GM19351 (cell line): Measurements from ENCODE around the gene SH3RF3.

ENCODE experiments used
- ATAC-seq: cut with Tn5 transposase; IDR thresholded peaks from one replicate; pipeline ENCODE4 v1.9.1; 2021; ENCODE audit warnings: mild to moderate bottlenecking, moderate library complexity; ENCODE audit not compliant: unreplicated experiment

SH3RF3 gene

DNA sequence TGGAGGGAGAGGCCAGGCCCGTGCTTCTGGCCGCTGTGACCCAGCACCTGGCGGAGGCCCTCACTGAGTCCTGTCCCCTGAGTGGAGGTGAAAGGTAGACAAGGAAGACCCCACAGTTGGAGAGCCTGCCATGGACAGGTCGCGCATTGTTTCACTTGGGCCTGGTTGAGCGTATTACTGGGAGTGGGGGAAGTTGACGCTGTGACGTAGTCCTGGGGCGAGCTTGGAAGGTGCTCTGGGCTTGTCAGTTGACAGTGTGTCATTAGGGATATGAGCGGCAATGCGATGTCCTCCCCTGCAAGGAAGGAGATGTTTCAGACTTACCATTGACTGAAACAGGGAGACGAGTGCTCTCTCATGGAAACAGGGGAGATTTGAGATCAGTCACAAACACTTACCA, 127.1 kb downstream of the SH3RF3 start:
- ATAC-seq = no peak

DNA sequence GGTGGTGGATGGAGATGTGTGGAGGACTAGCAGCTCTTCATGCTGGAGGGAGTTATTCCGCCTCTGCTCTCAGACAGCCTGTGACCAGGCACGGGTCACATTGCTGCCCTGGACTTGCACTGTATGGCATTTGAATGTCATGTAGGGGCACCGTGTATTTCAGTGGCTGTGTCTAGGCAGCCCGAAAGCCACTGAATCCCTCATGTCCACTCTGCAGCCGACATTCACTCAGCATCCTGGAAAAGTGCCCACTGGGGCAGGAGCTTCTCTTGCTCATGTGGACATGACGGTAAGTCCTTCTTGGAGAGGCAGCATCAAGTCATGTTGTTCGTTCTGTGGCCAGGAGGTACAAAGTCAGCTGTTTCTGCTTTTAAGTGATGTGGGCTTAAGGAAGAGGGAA, 127.9 kb downstream of the SH3RF3 start:
- no peak for ATAC-seq

GRCh38 chr2:109257653-109258052, 128.6 kb downstream of the SH3RF3 start:
- no peak for ATAC-seq

- no peak for ATAC-seq
These were observed 129.4 kb downstream of the SH3RF3 start for GRCh38 chr2:109258376-109258775.

DNA sequence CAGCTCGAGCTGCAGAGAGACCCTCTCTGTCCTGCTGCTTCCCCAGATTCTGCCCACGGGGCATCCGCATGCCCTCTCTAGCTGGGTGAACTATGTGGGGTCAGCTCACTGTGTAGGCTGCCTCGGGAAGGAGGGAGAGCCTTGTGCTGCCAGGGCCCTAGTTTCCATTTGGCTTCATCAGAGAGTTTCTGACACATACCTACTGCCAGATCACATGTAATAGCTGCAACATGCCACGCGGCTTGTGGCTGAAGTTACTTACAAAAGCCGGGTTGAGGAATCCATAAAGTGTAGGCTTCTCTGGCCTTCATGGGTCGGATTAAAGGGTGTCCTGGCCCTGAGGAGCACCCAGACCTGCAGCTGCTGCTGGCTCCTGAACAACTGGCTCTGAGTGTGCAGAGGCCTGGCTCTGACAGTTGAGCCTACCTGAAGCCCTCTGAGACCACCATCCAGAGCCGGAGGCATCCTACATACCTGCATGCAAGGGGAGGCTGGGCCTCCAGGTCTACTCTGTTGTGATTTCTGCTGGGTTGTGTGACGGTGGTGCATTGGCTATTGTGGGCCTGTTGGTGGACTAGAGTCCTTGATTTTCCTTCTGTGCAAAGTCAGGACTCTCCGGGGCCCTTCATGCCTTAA, 130.0 kb downstream of the SH3RF3 start:
- no peak for ATAC-seq

- no peak for ATAC-seq
These were observed 130.7 kb downstream of the SH3RF3 start for GRCh38 chr2:109259671-109260070.

DNA sequence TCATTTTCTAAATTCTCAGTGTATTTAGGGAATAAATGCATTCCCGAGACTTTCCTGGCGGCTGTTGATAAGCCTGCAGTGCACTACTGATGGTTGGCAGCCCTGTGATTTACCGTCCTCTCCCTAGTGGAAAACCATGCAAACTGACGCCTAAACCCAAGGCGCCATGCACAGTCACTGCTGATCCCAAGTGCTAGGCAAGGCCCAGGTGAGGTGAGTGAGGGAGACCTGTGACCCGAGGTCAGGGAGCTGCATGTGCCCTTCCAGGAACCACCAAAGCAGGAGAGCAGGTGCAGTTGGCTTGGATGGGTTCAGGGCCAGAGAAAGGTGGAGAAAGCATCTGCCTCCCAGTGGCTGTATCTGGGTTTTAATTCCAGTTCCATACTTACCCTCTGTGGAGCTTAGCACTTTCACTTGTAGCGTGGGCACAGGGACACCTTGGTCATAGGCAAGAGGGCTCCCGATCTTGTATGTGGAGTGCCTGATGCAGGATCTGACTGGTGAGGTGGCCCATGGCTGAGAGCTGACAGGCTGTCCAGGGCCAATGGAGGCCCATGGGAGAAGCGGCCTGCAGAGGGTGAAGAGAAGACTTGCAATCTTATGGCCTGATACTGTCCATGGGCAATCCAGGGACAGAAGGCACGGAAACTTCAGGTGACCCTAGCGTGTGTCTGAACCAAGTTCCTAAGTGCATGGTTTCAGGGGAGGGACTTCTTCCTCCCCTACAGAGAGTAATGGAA, 131.3 kb downstream of the SH3RF3 start:
- ATAC-seq = no peak

GRCh38 chr2:109260886-109261700, 132.1 kb downstream of the SH3RF3 start:
- ATAC-seq = no peak

DNA sequence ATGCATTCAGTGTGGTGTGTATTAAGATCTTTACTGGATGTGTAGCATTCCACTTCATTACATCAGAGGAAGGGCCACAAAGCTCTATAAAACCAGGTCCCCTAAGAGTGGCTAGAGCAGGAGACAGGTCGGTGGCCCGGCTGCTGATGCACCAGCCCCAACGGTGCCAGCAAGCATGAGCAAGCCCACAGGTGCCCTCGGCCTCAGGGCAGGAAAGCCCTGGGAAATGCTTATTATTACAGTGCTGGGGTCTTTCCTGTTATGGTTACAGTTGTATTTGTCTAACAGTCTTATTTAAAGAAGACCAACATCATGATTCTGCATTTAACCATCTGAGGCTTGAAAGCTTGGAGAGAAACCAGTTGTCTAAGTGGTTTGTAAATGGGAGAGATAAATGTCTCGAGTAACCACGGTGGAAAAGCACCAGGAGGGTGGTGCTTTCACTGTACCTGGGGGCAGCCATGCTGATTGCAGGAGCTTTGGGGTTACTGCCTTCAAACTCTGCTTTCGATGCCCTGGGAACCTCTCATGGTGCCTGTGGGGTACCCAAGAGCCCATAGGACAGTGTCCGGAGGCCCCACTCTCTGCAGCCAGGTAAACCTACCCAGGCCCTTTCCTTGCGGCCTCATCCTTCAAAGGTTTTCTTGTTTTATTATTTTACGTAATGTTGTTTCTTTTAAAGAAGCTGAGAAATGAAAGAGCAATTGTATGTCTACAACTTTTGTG, 133.1 kb downstream of the SH3RF3 start:
- no peak for ATAC-seq

- ATAC-seq = no peak
These were observed 135.8 kb downstream of the SH3RF3 start for GRCh38 chr2:109264595-109265328.

- ATAC-seq = no peak
These were observed 136.4 kb downstream of the SH3RF3 start for GRCh38 chr2:109265369-109265768.

GRCh38 chr2:109265953-109266352, 136.9 kb downstream of the SH3RF3 start:
- ATAC-seq = no peak

DNA sequence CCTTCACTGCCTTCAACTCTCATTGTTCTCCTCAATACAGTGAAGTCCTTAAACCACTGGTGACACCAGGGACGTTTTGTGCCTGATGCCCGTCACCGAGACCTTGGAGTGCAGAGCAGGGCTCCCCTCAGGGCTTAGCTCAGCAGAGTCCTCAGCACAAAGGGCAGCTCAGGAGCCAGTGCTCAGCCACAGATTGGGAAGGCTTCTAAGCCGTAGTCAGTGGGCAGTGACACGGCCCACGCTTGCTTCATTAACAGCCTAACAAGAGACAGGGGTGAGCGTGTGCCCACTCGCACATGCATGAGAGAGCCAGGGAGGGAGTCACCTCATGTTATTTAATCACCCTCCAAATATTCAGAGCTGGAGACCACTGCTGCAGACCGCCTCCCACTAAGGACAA, 137.5 kb downstream of the SH3RF3 start:
- ATAC-seq = no peak

- ATAC-seq = no peak
These were observed 138.2 kb downstream of the SH3RF3 start for GRCh38 chr2:109266998-109267854.

GRCh38 chr2:109268916-109269315, 139.9 kb downstream of the SH3RF3 start:
- no peak for ATAC-seq

DNA sequence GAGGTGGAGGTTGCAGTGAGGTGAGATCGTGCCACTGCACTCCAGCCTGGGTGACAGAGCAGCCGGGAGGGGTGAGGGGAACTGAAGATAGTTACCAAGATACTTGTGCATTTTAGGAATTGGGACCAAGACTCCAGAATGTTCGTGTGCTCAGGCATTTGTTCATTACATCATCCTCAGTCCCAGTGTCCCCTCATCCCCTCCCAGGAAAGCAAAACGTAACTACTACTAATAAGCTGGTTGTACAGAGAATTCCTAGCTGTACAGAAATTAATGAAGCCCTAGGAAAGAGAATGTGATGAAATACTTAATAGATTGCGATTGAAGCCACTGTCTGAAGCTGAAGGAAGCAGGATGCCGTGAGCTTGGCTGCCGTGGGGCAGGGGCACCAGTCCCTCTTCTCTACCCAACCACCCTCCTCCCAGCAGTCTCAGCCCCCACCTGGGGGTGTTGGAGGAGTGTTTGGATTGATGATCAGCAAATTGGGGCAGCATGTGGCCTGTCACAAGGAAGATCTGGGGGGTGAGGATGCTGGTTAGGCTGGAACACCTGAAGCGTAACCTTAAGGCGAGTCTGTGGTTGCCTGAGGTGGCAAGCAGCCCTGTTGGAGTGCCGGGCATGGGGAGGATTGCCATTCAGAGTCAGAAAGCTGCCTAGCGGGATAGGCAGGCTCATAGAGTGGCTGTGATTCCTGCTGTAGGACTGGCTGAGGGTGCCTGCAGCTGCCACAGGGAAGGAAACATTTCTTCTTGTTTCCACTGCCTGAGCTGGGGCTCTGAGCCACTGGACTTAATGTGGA, 140.9 kb downstream of the SH3RF3 start:
- no peak for ATAC-seq

- no peak for ATAC-seq
These were observed 141.7 kb downstream of the SH3RF3 start for GRCh38 chr2:109270505-109271312.

DNA sequence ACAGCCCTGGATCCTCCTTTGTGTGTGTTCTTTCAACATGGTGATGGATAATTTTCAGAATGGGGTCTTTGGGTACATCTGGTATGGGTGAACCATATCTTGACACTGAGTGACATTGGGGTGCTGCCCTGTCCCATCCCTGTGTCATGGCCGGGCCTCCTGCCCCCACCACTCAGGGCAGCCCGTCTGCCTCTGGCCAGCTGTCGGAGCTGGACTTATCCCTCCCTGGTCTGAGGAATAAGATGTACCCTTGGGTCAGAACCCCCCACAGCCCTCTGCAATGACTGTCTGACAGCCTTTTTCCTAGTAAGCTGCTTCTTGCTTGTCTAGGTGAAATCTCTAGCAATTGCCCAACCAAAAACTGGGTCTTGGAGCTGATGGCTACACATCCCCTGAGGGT, 142.9 kb downstream of the SH3RF3 start:
- no peak for ATAC-seq
